NCI-H1105 (cell line): Measurements from ENCODE around the gene LIPE.
"Not testable (repeated sequence)": the region's sequence is repeated elsewhere in the genome, so short reads cannot be mapped to it uniquely, and the experiment has no call there.

Experiments
- DNase-seq: peaks from one replicate; lab custom pipeline; 2025; lab: John Stamatoyannopoulos, UW

The LIPE gene

GRCh38 chr19:42448306-42448705 lies 21.1 kb upstream of the LIPE start:
- DNase-seq, result not testable (repeated sequence)

- DNase-seq, result no peak
These were observed 18.8 kb upstream of the LIPE start for GRCh38 chr19:42445948-42446347.

- DNase-seq, result no peak
These were observed 16.8 kb upstream of the LIPE start for GRCh38 chr19:42443944-42444398.

GRCh38 chr19:42442833-42443232 lies 15.6 kb upstream of the LIPE start, which contains the start of gene CXCL17:
Gene CXCL17 (minus strand): TSS chr19:42442946. CDS start chr19:42442832, 114 bp downstream.
- no peak for DNase-seq

GRCh38 chr19:42441049-42441445 lies 13.9 kb upstream of the LIPE start:
- DNase-seq, result no peak

- peak; percentile 67 for DNase-seq
These were observed 13.3 kb upstream of the LIPE start for GRCh38 chr19:42440357-42441048.

GRCh38 chr19:42436006-42436405 lies 8.8 kb upstream of the LIPE start:
- DNase-seq, result no peak

- no peak for DNase-seq
These were observed 8.1 kb upstream of the LIPE start for GRCh38 chr19:42435316-42435715.

- DNase-seq, result no peak
These were observed 6.5 kb upstream of the LIPE start for GRCh38 chr19:42433503-42434260.

GRCh38 chr19:42431486-42431885 lies 4.3 kb upstream of the LIPE start:
- DNase-seq, result no peak

GRCh38 chr19:42428676-42429075 lies 1.5 kb upstream of the LIPE start:
- DNase-seq, result no peak

- no peak for DNase-seq
These were observed 545 bp downstream of the LIPE start for GRCh38 chr19:42426643-42427042.

GRCh38 chr19:42424712-42425131 lies 2.5 kb downstream of the LIPE start:
- DNase-seq, result no peak

GRCh38 chr19:42424345-42424707 lies 2.9 kb downstream of the LIPE start:
- no peak for DNase-seq

- DNase-seq, result peak; percentile 92
These were observed 3.5 kb downstream of the LIPE start for GRCh38 chr19:42423462-42424344.

GRCh38 chr19:42422901-42423461 lies 4.2 kb downstream of the LIPE start:
- peak; percentile 43 for DNase-seq

GRCh38 chr19:42422092-42422900 lies 4.9 kb downstream of the LIPE start:
- DNase-seq, result no peak

GRCh38 chr19:42421591-42422031 lies 5.6 kb downstream of the LIPE start:
- DNase-seq, result no peak

GRCh38 chr19:42421101-42421500 lies 6.1 kb downstream of the LIPE start:
- DNase-seq, result no peak

- DNase-seq, result no peak
These were observed 7.1 kb downstream of the LIPE start for GRCh38 chr19:42420055-42420544.

- no peak for DNase-seq
These were observed 7.9 kb downstream of the LIPE start for GRCh38 chr19:42419309-42419708.
